HUES6 (cell line): Measurements from ENCODE around the gene BTG1.

Experiments used
- H3K27ac ChIP-seq: 2 replicates; pipeline ENCODE4 v1.7.0; 2013; ENCODE audit warnings: low read depth, mild to moderate bottlenecking, low read length, inconsistent platforms
- H3K27me3 ChIP-seq: 2 replicates; pipeline ENCODE4 v1.6.1; 2013; ENCODE audit warnings: low read length; ENCODE audit not compliant: control insufficient read depth, insufficient read depth
- H3K36me3 ChIP-seq: 2 replicates; pipeline ENCODE4 v1.6.1; 2013; ENCODE audit warnings: low read length; ENCODE audit not compliant: control insufficient read depth, insufficient read depth
- H3K4me1 ChIP-seq: 2 replicates; pipeline ENCODE4 v1.6.1; 2013; ENCODE audit warnings: low read length; ENCODE audit not compliant: control insufficient read depth, insufficient read depth
- H3K4me3 ChIP-seq: 2 replicates; pipeline ENCODE4 v1.5.1; 2013; ENCODE audit warnings: low read depth, low read length
- H3K9ac ChIP-seq: one replicate; pipeline ENCODE4 v1.6.1; 2013; ENCODE audit warnings: mild to moderate bottlenecking, low read length
- H3K9me3 ChIP-seq: 2 replicates; pipeline ENCODE4 v1.6.1; 2013; ENCODE audit warnings: low read depth, low read length; ENCODE audit not compliant: control insufficient read depth, insufficient read depth

Gene BTG1

GRCh38 chr12:92149563-92149962 is 3.9 kb upstream of the BTG1 start:
- Histone ChIP-seq H3K9ac (no peak overlapping the region), H3K4me1 (peaks cover 7% of the 10 kb centered on the region), H3K36me3 (no peaks in the 10 kb centered on the region), H3K27me3 (no peaks in the 10 kb centered on the region), H3K9me3 (no peaks in the 10 kb centered on the region), H3K4me3 (no peak overlapping the region), H3K27ac (no peak overlapping the region)

- no peak overlapping the region for H3K9ac ChIP-seq
- no peak overlapping the region for H3K27ac ChIP-seq
- H3K27me3 ChIP-seq = no peaks in the 10 kb centered on the region
- H3K4me3 ChIP-seq = peak overlapping the region; percentile 69
- H3K9me3 ChIP-seq = no peaks in the 10 kb centered on the region
- peaks cover 10% of the 10 kb centered on the region for H3K4me1 ChIP-seq
- H3K36me3 ChIP-seq = peaks cover 15% of the 10 kb centered on the region
Measured at GRCh38 chr12:92147491-92147890, 1.8 kb upstream of the BTG1 start.

- Histone ChIP-seq H3K36me3 (peaks cover 21% of the 10 kb centered on the region), H3K4me1 (peaks cover 15% of the 10 kb centered on the region), H3K27me3 (no peaks in the 10 kb centered on the region), H3K4me3 (peak overlapping the region; percentile 69), H3K27ac (no peak overlapping the region; the same call in 1 of the 2 replicates), H3K9me3 (no peaks in the 10 kb centered on the region), H3K9ac (peak overlapping the region; percentile 58)
Measured at GRCh38 chr12:92146497-92147224, 1.0 kb upstream of the BTG1 start.

DNA sequence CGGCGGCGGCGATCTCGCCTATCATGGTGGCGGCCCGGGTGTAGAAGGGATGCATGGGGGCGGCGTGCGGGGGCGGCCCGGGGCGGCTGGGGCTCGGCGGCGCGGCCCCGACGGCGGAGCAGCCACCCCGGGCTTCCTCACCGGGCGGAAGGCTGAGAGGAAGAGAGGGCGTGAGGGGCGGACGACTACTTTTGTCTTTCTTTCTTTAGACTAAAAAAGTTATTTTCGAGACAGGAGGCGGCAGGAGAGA is 240 bp downstream of the BTG1 start:
- peaks cover 24% of the 10 kb centered on the region for H3K4me1 ChIP-seq
- peak overlapping the region; percentile 94 for H3K9ac ChIP-seq
- H3K27ac ChIP-seq = peak overlapping the region; percentile 86
- no peaks in the 10 kb centered on the region for H3K9me3 ChIP-seq
- H3K36me3 ChIP-seq = peaks cover 24% of the 10 kb centered on the region
- peak overlapping the region; percentile 88 for H3K4me3 ChIP-seq
- no peaks in the 10 kb centered on the region for H3K27me3 ChIP-seq

GRCh38 chr12:92144631-92145480 is 790 bp downstream of the BTG1 start:
- Histone ChIP-seq H3K4me3 (peak overlapping the region; percentile 88), H3K9me3 (no peaks in the 10 kb centered on the region), H3K27ac (peak overlapping the region; percentile 86)

GRCh38 chr12:92143686-92144630 is 1.7 kb downstream of the BTG1 start:
- Histone ChIP-seq H3K27ac (peak overlapping the region; percentile 86; the same call in 1 of the 2 replicates), H3K36me3 (peaks cover 28% of the 10 kb centered on the region), H3K4me1 (peaks cover 37% of the 10 kb centered on the region), H3K27me3 (no peaks in the 10 kb centered on the region), H3K9me3 (no peaks in the 10 kb centered on the region), H3K4me3 (peak overlapping the region; percentile 88), H3K9ac (peak overlapping the region; percentile 94)

More at GRCh38 chr12:92144631-92145480, 790 bp downstream of the BTG1 start:
- H3K36me3 ChIP-seq = peaks cover 27% of the 10 kb centered on the region
- H3K27me3 ChIP-seq = no peaks in the 10 kb centered on the region
- H3K9ac ChIP-seq = peak overlapping the region; percentile 94
- H3K4me1 ChIP-seq = peaks cover 29% of the 10 kb centered on the region

- peaks cover 43% of the 10 kb centered on the region for H3K4me1 ChIP-seq
- H3K4me3 ChIP-seq = peak overlapping the region; percentile 88
- no peak overlapping the region for H3K9ac ChIP-seq
- no peaks in the 10 kb centered on the region for H3K9me3 ChIP-seq
- H3K27me3 ChIP-seq = no peaks in the 10 kb centered on the region
- H3K36me3 ChIP-seq = peaks cover 28% of the 10 kb centered on the region
- no peak overlapping the region for H3K27ac ChIP-seq
Measured at GRCh38 chr12:92143258-92143657, 2.4 kb downstream of the BTG1 start.

GRCh38 chr12:92142251-92142926 is 3.3 kb downstream of the BTG1 start:
- Histone ChIP-seq H3K27ac (peak overlapping the region; percentile 22; the same call in 1 of the 2 replicates), H3K9ac (no peak overlapping the region), H3K27me3 (no peaks in the 10 kb centered on the region), H3K36me3 (peaks cover 28% of the 10 kb centered on the region), H3K9me3 (no peaks in the 10 kb centered on the region), H3K4me1 (peaks cover 46% of the 10 kb centered on the region), H3K4me3 (peak overlapping the region; percentile 88)

- Histone ChIP-seq H3K9me3 (no peaks in the 10 kb centered on the region), H3K9ac (no peak overlapping the region), H3K27me3 (no peaks in the 10 kb centered on the region), H3K36me3 (peaks cover 28% of the 10 kb centered on the region), H3K4me1 (peaks cover 52% of the 10 kb centered on the region), H3K27ac (peak overlapping the region; percentile 22), H3K4me3 (peak overlapping the region; percentile 88)
Measured at GRCh38 chr12:92141591-92142121, 4.0 kb downstream of the BTG1 start.

- no peaks in the 10 kb centered on the region for H3K27me3 ChIP-seq
- peak overlapping the region; percentile 22; the same call in 1 of the 2 replicates for H3K27ac ChIP-seq
- no peaks in the 10 kb centered on the region for H3K9me3 ChIP-seq
- H3K36me3 ChIP-seq = peaks cover 28% of the 10 kb centered on the region
- peak overlapping the region; percentile 88 for H3K4me3 ChIP-seq
- H3K9ac ChIP-seq = no peak overlapping the region
- H3K4me1 ChIP-seq = peaks cover 58% of the 10 kb centered on the region
Measured at GRCh38 chr12:92140896-92141536, 4.6 kb downstream of the BTG1 start.
